Smooth muscle cell (in vitro differentiated cells): ENCODE results near the gene SPACDR. TPM values are rescaled to one million over a fixed set of nuclear protein-coding genes. Genes with fewer than 3 reads are reported as not detected.

ENCODE experiments used
- DNase-seq: peaks from one replicate; lab custom pipeline; 2025; ENCODE audit not compliant: unreplicated experiment; lab: John Stamatoyannopoulos, UW
- H2AFZ ChIP-seq: fragments of 200-600 bp; sonication (generic); 2 replicates; pipeline ENCODE4 v1.6.0; 2016; ENCODE audit warnings: antibody characterized with exemption, low read depth, mild to moderate bottlenecking
- H3F3A ChIP-seq: fragments of 200-600 bp; sonication (generic); 2 replicates; pipeline ENCODE4 v1.6.0; 2017; ENCODE audit warnings: antibody characterized with exemption, low read depth
- H3K27ac ChIP-seq: fragments of 200-600 bp; sonication (generic); 2 replicates; pipeline ENCODE4 v1.5.1; 2016; ENCODE audit warnings: low read depth, mild to moderate bottlenecking
- H3K27me3 ChIP-seq: fragments of 200-600 bp; sonication (generic); 2 replicates; pipeline ENCODE4 v1.6.1; 2016; ENCODE audit warnings: low read depth, mild to moderate bottlenecking
- H3K36me3 ChIP-seq: fragments of 200-600 bp; sonication (generic); 2 replicates; pipeline ENCODE4 v1.5.1; 2016; ENCODE audit warnings: low read depth
- H3K4me1 ChIP-seq: fragments of 200-600 bp; sonication (generic); 2 replicates; pipeline ENCODE4 v1.5.1; 2016; ENCODE audit warnings: low read depth
- H3K4me2 ChIP-seq: fragments of 200-600 bp; sonication (generic); 2 replicates; pipeline ENCODE4 v1.6.0; 2016; ENCODE audit warnings: mild to moderate bottlenecking
- H3K4me3 ChIP-seq: fragments of 200-600 bp; sonication (generic); 2 replicates; pipeline ENCODE4 v1.5.1; 2016; ENCODE audit warnings: mild to moderate bottlenecking
- H3K79me2 ChIP-seq: fragments of 200-600 bp; sonication (generic); 2 replicates; pipeline ENCODE4 v1.6.0; 2016; ENCODE audit warnings: low read depth, mild to moderate bottlenecking
- H3K9ac ChIP-seq: fragments of 200-600 bp; sonication (generic); 2 replicates; pipeline ENCODE4 v1.6.0; 2016; ENCODE audit warnings: low read depth
- H3K9me3 ChIP-seq: fragments of 200-600 bp; sonication (generic); replicated peaks from 2 replicates; pipeline ENCODE4 v1.5.1; 2016; ENCODE audit warnings: low read depth
- H4K20me1 ChIP-seq: fragments of 200-600 bp; sonication (generic); 2 replicates; pipeline ENCODE4 v1.6.0; 2016; ENCODE audit warnings: low read depth
- CTCF ChIP-seq: fragments of 200-600 bp; sonication (generic); IDR thresholded peaks from 2 replicates; pipeline ENCODE4 v1.5.1; 2017; ENCODE audit warnings: borderline replicate concordance, mild to moderate bottlenecking, antibody characterized with exemption; ENCODE audit not compliant: insufficient read depth, poor library complexity, severe bottlenecking
- WGBS: methylation state at CpG from one replicate; pipeline ENCODE4 v1.1.7; 2016; ENCODE audit warnings: low lambda C conversion rate; 5-methylcytosine and 5-hydroxymethylcytosine counted together
- polyA plus RNA-seq: library from polyadenylated mRNA; unstranded; fragments of >200 nt; fragmentation: Nextera tagmentation; extraction: Ambion mirVana; gene quantifications from 2 replicates; pipeline ENCODE4 v1.2.1, GENCODE V29; 2016
- total RNA-seq: library from RNA; depleted of rRNA; stranded (reverse); fragments of >200 nt; gene quantifications from 2 replicates; pipeline ENCODE4 v1.2.3, GENCODE V29; 2014

Gene SPACDR
- total and polyA plus RNA-seq, 2 experiments from 2014 or later: 0.58 TPM; not detected in 1

- 90% methylated on average over 3 of the region's 4 CpGs for WGBS
- no peak overlapping the region for H3K27ac ChIP-seq
- H3F3A ChIP-seq: no peaks in the 10 kb centered on the region
- H3K9me3 ChIP-seq: no peaks in the 10 kb centered on the region
- H4K20me1 ChIP-seq: no peaks in the 10 kb centered on the region
- no peak for TF ChIP-seq CTCF
- H3K27me3 ChIP-seq: no peaks in the 10 kb centered on the region
- no peak overlapping the region for H3K4me3 ChIP-seq
- H3K4me2 ChIP-seq: no peak overlapping the region
- DNase-seq: no peak
- H2AFZ ChIP-seq: no peak overlapping the region
- H3K36me3 ChIP-seq: no peaks in the 10 kb centered on the region
- peaks cover 8% of the 10 kb centered on the region for H3K4me1 ChIP-seq
- no peaks in the 10 kb centered on the region for H3K79me2 ChIP-seq
- no peak overlapping the region for H3K9ac ChIP-seq
These were observed 21.4 kb upstream of the SPACDR start for GRCh38 chr7:100485471-100485876.

- Histone ChIP-seq H2AFZ (no peak overlapping the region), H3K4me1 (peaks cover 7% of the 10 kb centered on the region), H3K4me2 (peak overlapping the region; percentile 97), H4K20me1 (no peaks in the 10 kb centered on the region), H3K27me3 (no peaks in the 10 kb centered on the region), H3K9me3 (no peaks in the 10 kb centered on the region), H3K27ac (no peak overlapping the region), H3F3A (no peaks in the 10 kb centered on the region), H3K4me3 (peak overlapping the region; percentile 72), H3K36me3 (no peaks in the 10 kb centered on the region), H3K9ac (no peak overlapping the region), H3K79me2 (no peaks in the 10 kb centered on the region)
- no peak for DNase-seq
- no peak for TF ChIP-seq CTCF
- 74% methylated on average over 6 of the region's 6 CpGs for WGBS
These were observed 20.6 kb upstream of the SPACDR start for GRCh38 chr7:100484673-100485045.

GRCh38 chr7:100483722-100484672, 19.9 kb upstream of the SPACDR start, which contains the start of gene NYAP1:
Gene NYAP1, plus strand, starts transcription at chr7:100483927. Its CDS starts 1,385 bp downstream, at chr7:100485312.
- WGBS: 31% methylated on average over 13 of the region's 45 CpGs
- Histone ChIP-seq H3K4me2 (peak within 1 kb of the TSS; percentile 97), H3K27ac (no peak within 1 kb of the TSS), H3F3A (no peaks in the 10 kb centered on the region), H4K20me1 (no peaks in the 10 kb centered on the region), H3K79me2 (no peaks in the 10 kb centered on the region), H3K9me3 (no peaks in the 10 kb centered on the region), H3K4me1 (no peaks in the 10 kb centered on the region), H3K9ac (peak within 1 kb of the TSS; percentile 34), H3K27me3 (no peaks in the 10 kb centered on the region), H3K36me3 (no peaks in the 10 kb centered on the region), H2AFZ (peak within 1 kb of the TSS; percentile 91), H3K4me3 (peak within 1 kb of the TSS; percentile 72)
- TF ChIP-seq CTCF: no peak
- peak; percentile 58 for DNase-seq
